ENCODE measurements around the gene LRRC37A2.
"Not testable (repeated sequence)": the region's sequence is repeated elsewhere in the genome, so short reads cannot be mapped to it uniquely, and the experiment has no call there.

Gene LRRC37A2

GRCh38 chr17:46600767-46601166 is 88.5 kb downstream of the LRRC37A2 start:
- not testable (repeated sequence) for H3K9me3 ChIP-seq (ENCODE audit: control insufficient read depth, insufficient read depth, low read depth, low read length); H3K36me3 ChIP-seq (ENCODE audit: control insufficient read depth, insufficient read depth, low read length); H3K27ac ChIP-seq (ENCODE audit: low read depth, low read length); H3K27me3 ChIP-seq (ENCODE audit: control insufficient read depth, insufficient read depth, low read length); H3K9ac ChIP-seq (ENCODE audit: low read length); H3K4me1 ChIP-seq (ENCODE audit: control insufficient read depth, insufficient read depth, low read length); H3K4me3 ChIP-seq (ENCODE audit: low read depth, low read length)

DNA sequence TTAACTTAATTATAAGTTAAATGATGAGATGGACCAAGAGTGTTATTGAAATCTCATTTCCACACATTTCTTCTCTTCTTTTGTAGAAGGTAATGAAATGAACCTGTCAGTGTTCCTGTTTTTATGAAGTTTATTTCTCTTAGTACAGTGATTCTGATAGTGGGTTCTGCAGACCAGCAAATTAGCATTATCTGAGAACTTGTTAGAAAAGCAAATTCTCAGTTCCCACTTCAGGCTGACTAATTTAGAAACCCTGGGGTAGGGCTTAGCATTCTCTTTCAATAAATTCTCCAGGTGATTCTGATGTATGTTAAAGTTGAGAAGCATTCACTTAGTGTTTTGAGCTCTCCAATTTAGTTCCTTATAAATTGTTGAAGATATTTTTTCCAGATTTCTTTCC is 90.9 kb downstream of the LRRC37A2 start:
- not testable (repeated sequence) for H3K9ac ChIP-seq (ENCODE audit: low read length); H3K36me3 ChIP-seq (ENCODE audit: control insufficient read depth, insufficient read depth, low read length); H3K9me3 ChIP-seq (ENCODE audit: control insufficient read depth, insufficient read depth, low read depth, low read length); H3K27ac ChIP-seq (ENCODE audit: low read depth, low read length); H3K4me3 ChIP-seq (ENCODE audit: low read depth, low read length); H3K4me1 ChIP-seq (ENCODE audit: control insufficient read depth, insufficient read depth, low read length); H3K27me3 ChIP-seq (ENCODE audit: control insufficient read depth, insufficient read depth, low read length)
